Activated CD4-positive, CD25-positive, alpha-beta regulatory T cell (primary cell): ENCODE measurements around the gene ACTL6B.
"Not testable (repeated sequence)": the region's sequence is repeated elsewhere in the genome, so short reads cannot be mapped to it uniquely, and the experiment has no call there.

Source experiments
- DNase-seq, 4 experiments: peaks; one replicate each; lab custom pipeline; 2025; lab: John Stamatoyannopoulos, UW

ACTL6B gene

DNA sequence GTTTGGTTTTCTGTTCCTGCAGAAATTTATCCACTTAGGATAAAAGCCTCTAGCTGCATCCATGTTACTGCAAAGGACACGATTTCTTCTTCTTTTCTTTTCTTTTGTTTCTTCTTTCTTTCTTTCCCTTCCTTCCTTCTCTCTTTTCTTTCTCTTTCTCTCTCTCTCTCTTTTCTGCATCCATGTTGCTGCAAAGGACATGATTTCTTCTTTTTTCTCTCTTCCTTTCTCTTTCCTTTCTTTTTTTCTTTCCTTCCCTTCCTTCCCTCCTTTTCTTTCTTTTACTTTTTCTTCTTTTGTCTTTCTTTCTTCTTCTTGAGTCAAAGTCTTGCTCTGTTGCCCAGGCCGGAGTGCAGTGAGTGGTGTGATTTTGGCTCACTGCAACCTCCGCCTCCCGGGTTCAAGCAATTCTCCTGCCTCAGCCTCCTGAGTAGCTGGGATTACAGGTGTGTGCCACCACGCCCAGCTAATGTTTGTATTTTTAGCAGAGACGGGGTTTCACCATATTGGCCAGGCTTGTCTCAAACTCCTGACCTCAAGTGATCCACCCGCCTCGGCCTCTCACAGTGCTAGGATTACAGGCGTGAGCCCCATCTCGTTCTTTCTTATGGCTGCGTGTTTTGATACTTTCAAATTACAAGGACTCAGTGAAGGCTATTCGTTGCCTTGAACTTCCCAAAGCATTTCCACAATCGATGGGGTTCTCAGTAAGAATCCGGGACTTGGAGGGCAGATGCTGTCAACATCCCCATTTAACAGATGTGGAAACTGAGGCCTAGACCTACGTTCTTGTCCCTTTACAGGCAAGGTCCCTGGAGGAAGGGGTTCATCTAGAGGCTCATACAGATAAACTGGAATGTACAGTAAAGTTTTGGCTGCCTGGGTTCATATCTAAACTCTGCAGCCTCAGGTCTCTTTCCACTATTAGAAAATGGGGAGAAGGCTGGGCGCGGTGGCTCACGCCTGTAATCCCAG, 15.4 kb upstream of the ACTL6B start:
- no peak for DNase-seq

DNA sequence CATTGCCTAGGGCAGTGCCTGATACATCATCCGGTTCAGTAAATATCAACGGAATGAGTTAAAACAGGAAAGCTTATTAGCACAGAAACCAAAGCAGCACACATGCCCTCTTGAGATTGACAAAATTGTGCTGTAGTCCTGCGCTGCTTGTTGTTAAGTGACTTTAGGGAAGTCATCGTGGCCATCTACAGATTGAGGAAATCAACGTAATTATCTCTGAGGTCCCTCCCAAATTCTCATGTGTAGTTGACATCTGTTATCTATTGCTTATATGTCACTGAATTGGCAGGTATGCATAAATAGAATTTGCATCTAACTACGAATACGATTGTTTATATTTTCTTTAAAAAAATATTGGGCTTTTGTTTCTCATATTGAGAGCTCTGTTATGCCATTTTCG, 13.8 kb upstream of the ACTL6B start:
- DNase-seq = no peak

DNA sequence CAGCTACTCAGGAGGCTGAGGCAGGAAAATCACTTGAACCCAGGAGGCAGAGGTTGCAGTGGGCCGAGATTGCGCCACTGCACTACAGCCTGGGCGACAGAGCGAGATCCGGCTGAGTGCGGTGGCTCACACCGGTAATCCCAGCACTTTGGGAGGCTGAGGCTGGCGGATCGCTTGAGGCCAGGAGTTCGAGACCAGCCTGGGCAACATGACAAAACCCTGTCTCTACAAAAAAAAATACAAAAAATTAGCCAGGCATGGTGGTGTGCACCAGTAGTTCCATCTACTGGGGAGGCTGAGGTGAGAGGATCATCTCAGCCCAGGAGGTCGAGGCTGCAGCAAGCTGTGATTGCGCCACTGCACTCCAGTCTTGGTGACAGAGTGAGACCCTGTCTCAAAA, 12.9 kb upstream of the ACTL6B start:
- DNase-seq = not testable (repeated sequence)

DNA sequence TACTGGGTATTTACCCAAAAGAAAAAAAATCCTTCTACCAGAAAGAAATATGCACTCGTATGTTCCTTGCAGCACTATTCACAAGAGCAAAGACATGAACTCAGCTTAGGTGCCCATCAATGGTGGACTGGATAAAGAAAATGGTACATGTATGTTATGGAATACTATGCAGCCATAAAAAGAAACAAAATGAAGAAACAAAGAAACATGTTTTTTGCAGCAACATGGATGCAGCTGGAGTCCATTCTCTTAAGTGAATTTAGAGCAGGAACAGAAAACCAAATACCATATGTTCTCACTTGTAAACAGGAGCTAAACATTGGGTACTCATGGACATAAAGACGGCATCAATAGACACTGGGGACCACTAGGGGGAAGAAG, 11.8 kb upstream of the ACTL6B start:
- DNase-seq = no peak

DNA sequence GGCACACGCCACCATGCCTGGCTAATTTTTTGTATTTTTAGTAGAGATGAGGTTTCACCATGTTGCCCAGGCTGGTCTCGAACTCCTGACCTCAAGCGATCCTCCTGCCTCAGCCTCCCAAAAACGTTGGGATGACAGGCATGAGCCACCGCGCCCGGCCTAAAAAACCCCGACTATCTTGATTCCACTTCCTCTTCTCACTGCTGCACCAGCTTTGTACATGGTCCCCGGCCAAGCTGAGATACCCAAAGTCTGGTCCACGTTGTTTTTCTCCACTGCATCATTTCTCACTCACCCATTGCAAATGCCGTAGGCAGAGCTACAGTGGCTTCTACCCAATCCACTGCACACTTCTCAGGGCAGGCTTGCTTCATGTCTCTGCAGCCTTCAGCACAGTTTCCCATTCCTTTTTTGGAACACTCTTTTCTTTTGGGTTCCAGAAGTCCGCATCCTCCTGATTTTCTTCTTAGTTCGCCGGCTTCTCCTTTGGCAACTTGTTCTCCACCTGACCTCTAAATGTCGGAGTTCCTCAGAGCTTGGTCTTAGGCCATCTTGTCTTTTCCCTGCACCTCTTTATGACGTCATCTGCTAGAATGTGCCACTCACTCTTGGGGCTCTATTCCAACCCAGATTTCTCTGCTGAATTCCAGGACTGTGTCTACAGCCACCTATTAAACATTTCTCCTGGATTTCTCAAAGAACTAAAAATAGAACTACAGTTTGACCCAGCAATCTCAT, 11.3 kb upstream of the ACTL6B start:
- DNase-seq = no peak

DNA sequence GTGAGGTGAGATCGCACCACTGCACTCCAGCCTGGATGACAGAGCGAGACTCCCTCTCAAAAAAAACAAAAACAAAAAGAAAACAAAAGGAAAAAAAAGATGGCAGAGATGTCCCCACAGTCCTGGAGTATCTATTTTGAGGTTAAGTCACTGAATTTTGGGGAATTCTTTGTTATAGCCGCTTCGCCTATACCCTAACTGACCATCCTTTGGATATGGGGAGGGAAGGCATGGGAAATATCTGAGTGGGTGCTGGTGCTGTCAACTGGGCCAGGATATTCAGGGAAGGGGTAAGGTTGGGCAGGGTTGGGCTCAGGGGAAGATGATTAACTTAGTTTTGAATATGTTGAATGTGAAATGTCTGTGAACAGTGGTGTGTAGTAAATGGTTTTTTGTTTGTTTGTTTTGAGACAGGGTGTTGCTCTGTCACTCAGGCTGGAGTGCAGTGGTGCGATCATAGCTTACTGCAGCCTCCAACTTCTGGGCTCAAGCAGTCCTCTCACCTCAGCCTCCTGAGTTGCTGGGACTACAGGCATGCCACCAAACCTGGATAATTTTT, 9.0 kb upstream of the ACTL6B start:
- DNase-seq = no peak

DNA sequence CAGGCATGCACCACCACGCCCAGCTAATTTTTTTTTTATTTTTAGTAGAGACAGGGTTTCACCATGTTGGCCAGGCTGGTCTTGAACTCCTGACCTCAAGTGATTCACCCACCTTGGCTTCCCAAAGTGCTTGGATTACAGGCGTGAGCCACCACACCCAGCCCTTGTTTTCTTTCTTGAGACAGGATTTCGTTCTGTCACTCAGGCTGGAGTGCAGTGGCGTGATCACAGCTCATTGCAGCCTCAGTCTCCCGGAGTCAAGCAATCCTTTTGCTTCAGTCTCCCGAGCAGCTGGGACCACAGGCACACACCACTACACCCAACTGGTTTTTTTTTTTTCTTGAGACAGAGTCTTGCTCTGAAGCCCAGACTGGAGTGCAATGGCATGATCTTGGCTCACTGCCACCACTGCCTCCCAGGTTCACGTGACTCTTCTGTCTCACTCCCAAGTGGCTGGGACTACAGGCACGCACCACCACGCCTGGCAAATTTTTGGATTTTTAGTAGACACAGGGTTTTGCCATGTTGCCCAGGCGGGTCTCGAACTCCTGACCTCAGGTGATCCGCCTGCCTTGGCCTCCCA, 6.0 kb upstream of the ACTL6B start:
- DNase-seq = not testable (repeated sequence)

DNA sequence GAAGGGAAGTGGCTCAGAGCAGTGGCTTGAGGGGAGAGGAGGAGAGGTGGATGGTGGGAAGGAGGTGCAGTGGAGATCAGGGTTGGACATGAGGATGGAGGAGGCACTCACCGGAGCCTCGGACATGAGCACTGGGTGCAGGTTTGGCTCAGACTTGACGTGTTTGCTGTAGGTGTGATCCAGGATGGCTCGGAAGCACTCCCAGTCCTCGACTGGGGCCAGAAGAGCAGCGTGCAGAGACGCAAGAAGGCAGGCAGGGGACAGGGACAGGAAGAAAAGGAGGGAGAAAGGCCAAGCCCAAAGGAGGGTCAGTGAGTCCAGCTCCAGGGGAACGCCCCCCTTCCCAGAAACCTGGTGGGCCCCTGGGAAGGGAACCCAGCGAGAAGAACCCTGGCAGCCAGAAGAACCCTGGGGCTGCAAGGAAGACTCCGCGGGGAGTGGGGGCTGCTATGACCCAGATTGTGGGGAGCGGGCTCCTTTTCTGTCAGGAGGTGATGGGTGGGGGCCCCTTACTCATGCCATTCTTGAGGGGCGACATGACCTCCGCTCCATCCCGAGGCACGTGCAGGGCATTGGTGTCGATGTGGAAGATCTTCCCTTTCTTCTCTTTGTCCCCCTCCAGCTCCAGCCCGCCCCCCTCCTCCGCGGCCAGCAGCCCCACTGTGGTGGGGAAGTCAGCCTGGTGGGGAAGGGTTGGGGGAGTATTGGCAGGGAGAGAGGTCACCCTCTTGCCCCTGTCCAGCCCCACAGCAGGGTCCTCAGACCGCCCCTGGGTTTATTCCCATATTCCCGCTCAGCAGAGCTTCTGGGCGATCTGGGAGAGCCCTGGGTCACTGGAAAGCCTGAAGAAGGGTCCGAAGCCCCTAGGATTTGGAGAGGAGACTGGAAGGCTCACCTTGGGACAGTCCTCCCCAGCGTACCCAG, 1.1 kb downstream of the ACTL6B start:
- DNase-seq = no peak

DNA sequence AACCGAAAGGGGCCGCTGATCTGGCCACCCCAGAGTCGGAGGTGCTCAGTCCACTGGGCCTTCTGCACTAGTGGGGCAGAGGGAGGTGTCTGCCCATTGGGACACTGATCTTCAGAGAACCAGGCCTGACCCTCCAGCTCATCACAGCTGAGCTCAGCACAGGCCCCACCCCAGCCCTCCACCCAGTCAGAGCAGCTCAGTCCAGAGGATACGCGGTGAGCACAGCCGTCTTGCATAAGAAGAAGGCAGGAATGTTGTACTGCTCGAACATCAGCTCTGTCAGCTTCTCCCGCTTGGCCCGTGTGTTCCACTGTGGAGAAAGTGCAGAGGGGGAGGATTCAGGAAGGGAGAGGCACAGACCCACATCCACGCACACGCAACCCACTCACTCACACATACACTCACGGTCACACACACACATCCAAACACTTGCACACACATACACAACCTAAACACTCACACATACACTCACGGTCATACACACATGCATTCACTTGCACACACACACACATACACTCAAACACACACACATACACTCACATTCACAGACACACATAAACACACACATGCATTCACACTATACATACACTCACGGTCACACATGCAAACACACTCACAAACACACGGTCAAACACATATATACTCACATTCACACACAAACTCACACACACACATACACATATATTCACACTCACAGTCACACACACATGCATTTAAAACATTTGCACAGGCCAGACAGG, 6.3 kb downstream of the ACTL6B start:
- DNase-seq = no peak

DNA sequence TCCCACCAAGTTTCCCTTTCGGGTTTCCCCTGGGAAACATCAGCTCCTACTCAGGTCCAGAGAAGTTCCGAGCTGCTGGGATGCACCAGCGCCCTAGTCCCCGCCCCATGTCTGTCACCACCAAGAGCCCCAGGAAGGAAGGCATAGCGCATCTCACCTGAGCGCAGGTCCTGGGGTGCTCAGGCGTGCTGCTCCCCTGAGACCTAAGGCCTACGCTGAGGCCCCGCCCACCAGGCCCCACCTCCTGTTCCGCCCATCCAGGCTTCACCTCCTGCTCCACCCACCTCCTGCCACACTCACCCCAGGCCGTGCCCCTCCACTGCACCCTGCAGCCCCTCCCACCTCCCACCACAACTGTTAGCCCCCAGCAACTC, 13.7 kb downstream of the ACTL6B start:
- no peak for DNase-seq

DNA sequence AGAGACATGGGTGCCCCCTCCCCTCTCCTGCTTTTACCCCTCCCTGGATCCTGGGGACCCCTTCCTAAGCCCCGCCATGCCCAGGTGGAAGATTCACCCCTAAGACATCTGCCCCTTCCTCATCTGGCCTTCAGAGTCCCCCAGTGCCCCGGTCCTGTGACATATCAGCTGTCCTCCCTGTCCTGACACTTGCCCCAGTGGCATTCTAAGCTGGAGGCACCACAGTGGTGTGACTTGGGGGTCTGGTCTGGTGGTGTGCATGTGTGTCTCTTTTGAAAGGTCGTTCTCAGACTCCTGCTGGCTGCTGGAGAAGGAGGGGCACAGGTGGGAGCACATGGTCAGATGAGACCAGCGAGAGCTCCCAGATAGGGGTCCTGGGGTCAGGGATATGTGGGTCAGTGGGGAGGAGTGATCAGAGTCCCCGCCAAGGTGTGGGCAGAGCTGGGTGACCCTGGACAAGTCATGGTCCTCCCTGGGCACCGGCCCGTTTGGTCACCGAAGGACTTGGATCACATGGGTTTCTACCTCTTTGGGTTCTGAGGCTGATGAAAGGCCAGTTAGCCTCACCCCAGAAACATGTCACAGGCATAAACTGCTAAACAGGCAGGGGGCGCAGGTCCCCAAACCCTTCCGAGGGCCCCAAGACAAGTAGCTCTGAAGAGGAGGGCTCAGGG, 14.3 kb downstream of the ACTL6B start:
- no peak for DNase-seq

DNA sequence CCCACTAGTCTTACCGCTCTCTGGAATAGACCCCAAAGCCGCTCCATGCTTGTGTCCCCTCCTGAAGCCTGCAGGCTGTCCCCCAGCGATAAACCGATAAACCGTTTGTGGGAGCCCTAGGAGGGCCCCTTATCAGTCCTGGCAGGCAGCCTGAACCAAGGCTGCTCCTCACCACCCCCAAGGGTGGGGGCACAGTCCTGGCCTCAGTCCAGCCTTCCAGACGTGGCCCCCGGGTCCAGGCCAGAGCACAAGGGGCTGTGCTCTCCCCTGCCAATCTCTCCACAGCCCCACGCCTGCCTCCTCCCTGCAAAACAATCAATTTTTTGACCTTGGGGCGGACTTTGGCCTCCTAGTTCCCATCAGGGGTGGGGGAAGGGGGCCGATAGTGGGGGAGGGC, 14.8 kb downstream of the ACTL6B start, which contains the start of gene TFR2:
Gene TFR2 (minus strand): TSS at position 90 of the 397 bp plus-strand sequence. CDS start 43 bp downstream, at position 47.
- DNase-seq = no peak

DNA sequence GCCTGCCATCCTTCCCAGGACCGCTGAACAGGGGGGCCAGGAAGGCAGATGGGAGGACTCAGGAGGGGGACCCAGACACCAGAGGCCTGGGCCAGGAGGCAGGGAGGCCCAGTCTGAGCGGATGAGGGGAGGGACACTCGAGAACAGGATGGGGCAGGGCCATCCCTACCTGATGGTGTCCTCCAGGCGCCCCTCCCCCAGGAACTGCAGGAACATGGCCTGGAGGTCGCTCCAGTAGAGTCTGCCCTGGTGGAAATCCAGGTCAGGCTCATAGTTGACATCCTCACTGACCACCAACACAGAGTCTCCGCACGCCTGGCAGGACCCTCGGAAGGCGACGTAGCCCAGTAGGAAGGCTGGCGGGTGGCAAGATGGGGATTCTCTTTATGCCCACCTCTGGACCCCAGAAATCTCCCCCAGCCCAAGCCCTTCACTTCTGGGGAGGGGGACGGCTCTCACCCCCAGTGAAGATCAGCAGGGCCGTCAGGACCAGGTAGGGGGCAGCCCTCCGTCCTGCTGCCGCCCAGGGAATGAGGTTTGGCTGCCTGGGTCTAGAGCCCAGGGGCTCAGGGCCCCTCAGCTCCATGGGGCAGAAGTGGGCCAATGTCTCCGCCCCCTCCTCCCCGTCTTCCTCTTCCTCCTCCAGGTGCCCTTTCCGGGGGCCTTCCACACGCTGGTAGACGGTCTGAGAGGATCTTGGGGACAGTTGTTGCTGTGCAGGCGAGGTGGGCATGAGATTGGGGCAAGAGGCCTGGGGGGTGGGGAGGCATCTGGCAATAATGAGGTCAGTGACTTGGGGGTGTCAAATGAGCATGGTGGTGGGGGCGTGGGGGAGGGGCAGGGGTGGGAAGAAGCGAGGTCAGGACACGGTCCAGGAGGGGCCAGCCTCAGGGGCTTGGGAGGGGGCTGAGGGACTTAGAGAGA, 15.5 kb downstream of the ACTL6B start:
- DNase-seq = no peak

DNA sequence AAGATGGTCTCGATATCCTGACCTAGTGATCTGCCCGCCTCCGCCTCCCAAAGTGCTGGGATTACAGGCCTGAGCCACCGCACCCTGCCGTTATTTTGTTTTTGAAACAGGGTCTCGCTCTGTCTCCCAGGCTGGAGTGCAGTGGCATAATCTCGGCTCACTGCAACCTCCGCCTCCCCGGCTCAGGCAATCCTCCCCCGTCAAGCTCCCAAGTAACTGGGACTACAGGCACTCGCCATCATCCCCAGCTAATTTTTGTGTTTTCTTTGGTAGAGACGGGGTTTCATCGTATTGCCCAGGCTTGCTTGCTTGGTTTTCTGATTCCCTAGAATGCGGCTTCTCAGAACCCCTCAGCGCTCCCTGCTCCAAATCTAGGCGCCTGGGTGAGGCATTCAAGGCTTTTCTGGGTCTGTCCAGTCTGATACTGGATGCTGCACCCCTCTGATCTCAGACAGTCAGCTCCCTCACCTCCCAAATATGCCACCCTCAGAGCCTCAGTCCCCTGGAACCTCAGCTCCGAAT, 16.2 kb downstream of the ACTL6B start:
- no peak for DNase-seq

DNA sequence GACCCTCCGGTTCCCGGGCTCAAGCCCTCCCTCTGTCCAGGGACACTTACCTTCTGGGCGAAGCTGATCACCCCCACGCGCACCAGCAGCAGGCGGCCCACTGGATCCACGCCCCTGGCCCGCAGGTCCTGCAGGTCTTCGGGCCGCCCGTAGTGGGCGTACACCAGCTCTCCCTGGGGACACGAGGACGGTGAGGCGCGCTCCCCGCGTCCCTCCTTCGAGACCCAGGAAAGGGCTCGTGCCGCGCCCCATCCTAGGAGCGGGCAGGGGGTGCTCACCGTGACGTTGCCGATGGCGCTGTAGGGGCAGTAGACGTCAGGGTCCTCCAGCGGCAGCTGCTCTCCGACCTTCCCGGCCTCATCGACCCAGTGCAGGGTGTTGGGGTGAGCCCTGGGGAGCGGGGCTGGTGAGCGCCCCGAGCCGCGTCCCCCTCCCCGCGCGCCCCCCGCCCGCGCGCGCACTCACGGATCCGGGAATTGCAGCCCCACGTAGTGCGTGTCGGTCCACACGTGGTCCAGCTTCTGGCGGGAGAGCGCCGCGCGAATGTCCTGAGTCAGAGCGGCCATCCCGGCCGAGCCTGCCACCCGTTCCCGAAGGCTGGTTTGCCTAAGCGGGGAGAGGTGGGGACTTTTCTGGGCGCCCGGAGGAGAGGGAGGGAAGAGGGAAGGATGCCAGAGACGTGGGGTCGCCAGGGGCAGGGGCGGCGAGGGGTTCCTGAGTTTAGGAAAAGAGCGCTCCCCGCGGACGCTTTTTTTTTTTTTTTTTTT, 23.1 kb downstream of the ACTL6B start:
- DNase-seq = peak; percentile 26 to 46 (median 38)

DNA sequence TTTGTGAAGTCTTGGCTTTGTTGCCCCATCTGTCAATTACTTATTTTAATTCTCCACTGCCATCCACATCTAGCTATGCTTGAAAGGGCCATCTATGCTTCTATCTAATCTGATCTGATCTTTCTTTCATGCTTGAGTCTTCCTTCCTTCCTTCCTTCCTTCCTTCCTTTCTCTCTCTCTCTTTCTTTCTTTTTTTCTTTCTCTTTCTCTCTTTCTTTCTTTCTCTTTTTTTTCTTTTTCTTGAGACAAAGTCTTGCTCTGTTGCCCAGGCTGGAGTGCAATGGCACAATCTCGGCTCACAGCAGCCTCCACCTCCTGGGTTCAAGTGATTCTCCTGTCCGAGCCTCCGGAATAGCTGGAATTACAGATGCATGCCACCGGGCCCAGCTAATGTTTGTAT, 26.2 kb downstream of the ACTL6B start:
- no peak for DNase-seq

DNA sequence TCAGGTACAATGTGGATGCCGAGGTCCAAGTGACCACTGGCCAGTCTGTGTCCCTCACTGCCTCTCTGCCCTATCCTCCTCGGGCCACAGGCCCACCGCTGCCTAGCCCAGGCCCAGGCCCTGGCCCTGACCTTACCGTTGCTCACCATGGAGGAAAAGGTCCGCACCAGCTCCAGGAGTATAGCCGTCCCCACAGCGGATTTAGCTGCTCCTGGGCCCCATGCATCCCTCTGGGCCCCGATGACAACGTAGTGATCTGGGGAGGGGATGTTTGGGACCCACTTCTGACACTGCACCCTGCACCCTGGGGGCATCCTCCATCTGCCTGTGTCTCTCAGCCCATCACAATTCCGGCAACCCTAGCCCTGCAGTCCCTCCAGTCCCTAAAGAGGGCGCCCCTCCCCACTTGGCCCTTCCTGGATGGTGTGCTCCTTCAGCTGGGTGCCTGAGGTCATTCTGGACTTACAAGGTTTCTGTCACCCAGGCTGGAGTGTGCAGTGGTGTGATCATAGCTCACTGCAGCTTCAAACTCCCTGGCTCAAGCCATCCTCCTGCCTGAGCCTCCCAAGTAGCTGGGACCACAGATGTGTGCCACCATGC, 27.0 kb downstream of the ACTL6B start:
- DNase-seq = no peak

DNA sequence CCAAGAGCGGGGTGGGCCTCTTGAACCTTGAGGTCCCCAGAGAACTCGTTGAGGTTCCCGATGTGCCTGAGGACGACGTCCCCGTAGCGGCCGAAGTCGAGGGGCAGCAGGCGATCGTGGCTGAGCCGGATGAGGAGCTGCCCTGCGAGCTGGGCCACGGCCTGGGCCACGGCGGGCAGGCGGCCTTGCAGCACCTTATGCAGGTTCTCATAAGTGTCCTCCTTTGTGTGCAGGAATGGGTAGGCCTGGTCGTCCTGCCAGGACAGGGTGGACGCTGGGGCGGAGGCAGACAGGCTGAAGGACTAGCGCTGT, 29.1 kb downstream of the ACTL6B start:
- no peak for DNase-seq
